Mammary epithelial cell (primary cell): Measurements from ENCODE around the gene CRTC2.

Source experiments
- EZH2 ChIP-seq: IDR thresholded peaks from 2 replicates; pipeline ENCODE4 v1.6.1; 2012; ENCODE audit warnings: low read length, inconsistent platforms, borderline replicate concordance
- TF ChIP-seq, protein P1 (sequence below), 2 donors: IDR thresholded peaks in 1 of 2; conservative IDR thresholded peaks in 1 of 2; 2 replicates each; pipeline ENCODE4 v1.5.1; 2011 to 2012; ENCODE audit warnings: inconsistent platforms in 2 of 2, low read length in 2 of 2, mild to moderate bottlenecking in 2 of 2, control low read depth in 1 of 2, low read depth in 1 of 2; ENCODE audit not compliant: insufficient read depth in 1 of 2; ENCODE audit errors: extremely low read depth in 1 of 2

DNA sequence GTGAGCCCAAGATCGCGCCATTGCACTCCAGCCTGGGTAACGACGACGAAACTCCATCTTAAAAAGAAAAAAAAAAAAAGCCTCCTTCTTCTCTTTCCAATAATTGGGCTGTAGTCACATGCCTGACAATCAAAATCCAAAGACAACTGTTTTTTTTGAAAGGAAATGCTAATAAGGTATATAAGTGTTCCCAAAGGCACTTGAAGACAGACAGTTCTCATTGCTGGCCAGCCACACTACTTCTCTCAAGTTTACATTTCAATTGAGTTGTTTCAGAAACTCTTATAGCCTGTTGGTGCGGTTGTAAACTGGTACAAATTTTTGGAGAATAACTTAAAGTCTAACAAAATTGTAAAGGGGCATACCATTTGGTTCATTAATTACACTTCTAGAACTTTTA lies 58.9 kb downstream of the CRTC2 start:
- TF ChIP-seq, protein P1, sequence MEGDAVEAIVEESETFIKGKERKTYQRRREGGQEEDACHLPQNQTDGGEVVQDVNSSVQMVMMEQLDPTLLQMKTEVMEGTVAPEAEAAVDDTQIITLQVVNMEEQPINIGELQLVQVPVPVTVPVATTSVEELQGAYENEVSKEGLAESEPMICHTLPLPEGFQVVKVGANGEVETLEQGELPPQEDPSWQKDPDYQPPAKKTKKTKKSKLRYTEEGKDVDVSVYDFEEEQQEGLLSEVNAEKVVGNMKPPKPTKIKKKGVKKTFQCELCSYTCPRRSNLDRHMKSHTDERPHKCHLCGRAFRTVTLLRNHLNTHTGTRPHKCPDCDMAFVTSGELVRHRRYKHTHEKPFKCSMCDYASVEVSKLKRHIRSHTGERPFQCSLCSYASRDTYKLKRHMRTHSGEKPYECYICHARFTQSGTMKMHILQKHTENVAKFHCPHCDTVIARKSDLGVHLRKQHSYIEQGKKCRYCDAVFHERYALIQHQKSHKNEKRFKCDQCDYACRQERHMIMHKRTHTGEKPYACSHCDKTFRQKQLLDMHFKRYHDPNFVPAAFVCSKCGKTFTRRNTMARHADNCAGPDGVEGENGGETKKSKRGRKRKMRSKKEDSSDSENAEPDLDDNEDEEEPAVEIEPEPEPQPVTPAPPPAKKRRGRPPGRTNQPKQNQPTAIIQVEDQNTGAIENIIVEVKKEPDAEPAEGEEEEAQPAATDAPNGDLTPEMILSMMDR (conservative IDR thresholded peaks at IDR 0.05 in 1 of 2, IDR thresholded peaks at IDR 0.05 in 1 of 2; ENCODE audit: extremely low read depth in 1 of 2, insufficient read depth in 1 of 2, low read depth in 1 of 2, low read length in 2 of 2) = no peak
- no peak for TF ChIP-seq EZH2
